PC-9 (cell line): Measurements from ENCODE around the gene PIGO. TPM values are rescaled to one million over a fixed set of nuclear protein-coding genes. Genes with fewer than 3 reads are reported as not detected.

Source experiments
- BruUV-seq: library from RNA; stranded (reverse); fragments of 400-500 nt; replicated peaks from 2 replicates; lab custom pipeline; 2021; lab: Mats Ljungman, UMichigan
- CTCF ChIA-PET: fragments of 300-600 bp; sonication (Branson Sonifier 250); formaldehyde crosslinking; loops from one replicate; lab custom pipeline; 2022; ENCODE audit warnings: antibody characterized with exemption; lab: Charles Lee
- POLR2A ChIA-PET: fragments of 300-600 bp; sonication (Branson Sonifier 250); formaldehyde crosslinking; loops from one replicate; lab custom pipeline; 2022; ENCODE audit warnings: antibody characterized with exemption; ENCODE audit not compliant: unreplicated experiment; lab: Charles Lee
- DNase-seq, 2 experiments: peaks; one replicate each; pipeline versions ENCODE4 v3.0.0 to v3.0.0-alpha.2; 2015 to 2022; ENCODE audit warnings: mixed read lengths in 1 of 2
- H2AFZ ChIP-seq: fragments of 200-600 bp; sonication (generic); 2 replicates; pipeline ENCODE4 v1.8.1; 2017; ENCODE audit warnings: antibody characterized with exemption
- H3F3A ChIP-seq: fragments of 200-600 bp; sonication (generic); 2 replicates; pipeline ENCODE4 v1.8.1; 2017; ENCODE audit warnings: antibody characterized with exemption, mild to moderate bottlenecking, low read depth; ENCODE audit not compliant: insufficient read depth
- H3K27ac ChIP-seq: fragments of 200-600 bp; sonication (generic); 2 replicates; pipeline ENCODE4 v1.6.1; 2016; ENCODE audit warnings: mixed run types
- H3K27me3 ChIP-seq: fragments of 200-600 bp; sonication (generic); 2 replicates; pipeline ENCODE4 v1.6.1; 2016; ENCODE audit warnings: low read depth, mixed run types; ENCODE audit not compliant: insufficient read depth
- H3K36me3 ChIP-seq: fragments of 200-600 bp; sonication (generic); 2 replicates; pipeline ENCODE4 v1.6.1; 2016; ENCODE audit warnings: low read depth, mixed run types
- H3K4me1 ChIP-seq: fragments of 200-600 bp; sonication (generic); replicated peaks from 2 replicates; pipeline ENCODE4 v1.6.1; 2016; ENCODE audit warnings: mixed run types; ENCODE audit not compliant: insufficient read depth
- H3K4me2 ChIP-seq: fragments of 200-600 bp; sonication (generic); 2 replicates; pipeline ENCODE4 v1.6.1; 2017; ENCODE audit warnings: mixed run types
- H3K4me3 ChIP-seq: fragments of 200-600 bp; sonication (generic); 2 replicates; pipeline ENCODE4 v1.6.1; 2016; ENCODE audit warnings: mixed run types
- H3K79me2 ChIP-seq: fragments of 200-600 bp; sonication (generic); 2 replicates; pipeline ENCODE4 v1.6.1; 2017; ENCODE audit warnings: low read depth, mixed run types
- H3K9me2 ChIP-seq: fragments of 200-600 bp; sonication (generic); 2 replicates; pipeline ENCODE4 v1.8.1; 2017; ENCODE audit warnings: mild to moderate bottlenecking; ENCODE audit not compliant: insufficient read depth
- H3K9me3 ChIP-seq: fragments of 200-600 bp; sonication (generic); 2 replicates; pipeline ENCODE4 v1.8.1; 2016; ENCODE audit warnings: low read depth; ENCODE audit not compliant: insufficient read depth
- H4K20me1 ChIP-seq: fragments of 200-600 bp; sonication (generic); 2 replicates; pipeline ENCODE4 v1.8.1; 2017; ENCODE audit not compliant: insufficient read depth
- CTCF ChIP-seq: fragments of 200-600 bp; sonication (generic); conservative IDR thresholded peaks from 2 replicates; pipeline ENCODE4 v1.6.1; 2017; ENCODE audit warnings: mixed run types, antibody characterized with exemption, mild to moderate bottlenecking, moderate library complexity
- EZH2 ChIP-seq: fragments of 200-600 bp; sonication (generic); IDR thresholded peaks from 2 replicates; pipeline ENCODE4 v1.8.0; 2017; ENCODE audit warnings: antibody characterized with exemption, low read depth
- intact Hi-C: fragments of 100-400 bp; cut with micrococcal nuclease; formaldehyde crosslinking; loops from one replicate; pipeline ENCODE4 v1.10.0; 2022; ENCODE audit not compliant: unreplicated experiment
- total RNA-seq: library from RNA; stranded (reverse); gene quantifications from 2 replicates; pipeline ENCODE4 v1.2.3, GENCODE V29; 2021

The PIGO gene
- total RNA-seq, 1 experiment from 2014 or later = 20.3 TPM

- Histone ChIP-seq H2AFZ (no peak overlapping the region), H3K36me3 (no peaks in the 10 kb centered on the region), H3K27ac (no peak overlapping the region), H3K4me2 (peak overlapping the region; percentile 90), H3K9me3 (no peaks in the 10 kb centered on the region), H3K9me2 (no peaks in the 10 kb centered on the region), H3K4me3 (peak overlapping the region; percentile 84; the same call in 1 of the 2 replicates), H3F3A (peaks cover 20% of the 10 kb centered on the region; the same call in 1 of the 2 replicates), H3K27me3 (no peaks in the 10 kb centered on the region), H3K79me2 (peaks cover 18% of the 10 kb centered on the region), H3K4me1 (no peaks in the 10 kb centered on the region), H4K20me1 (no peaks in the 10 kb centered on the region)
- no peak for TF ChIP-seq CTCF
- TF ChIP-seq EZH2 = no peak
- intact Hi-C loops = no loop called here
- BruUV-seq = no TSS peak
- no peak for DNase-seq
- ChIA-PET CTCF (no interaction called here), POLR2A (no interaction called here)
These were observed 18.3 kb downstream of the PIGO start for GRCh38 chr9:35078066-35078465.

- Histone ChIP-seq H3K9me2 (no peaks in the 10 kb centered on the region), H3K9me3 (no peaks in the 10 kb centered on the region), H3K79me2 (peaks cover 18% of the 10 kb centered on the region), H3K27me3 (no peaks in the 10 kb centered on the region), H4K20me1 (no peaks in the 10 kb centered on the region), H3K27ac (no peak overlapping the region), H3K4me2 (no peak overlapping the region), H2AFZ (no peak overlapping the region), H3K36me3 (no peaks in the 10 kb centered on the region), H3F3A (peaks cover 26% of the 10 kb centered on the region), H3K4me3 (no peak overlapping the region), H3K4me1 (no peaks in the 10 kb centered on the region)
- DNase-seq = no peak
- ChIA-PET CTCF (no interaction called here), POLR2A (no interaction called here)
- no TSS peak for BruUV-seq
- no peak for TF ChIP-seq CTCF
- TF ChIP-seq EZH2 = no peak
- intact Hi-C loops = no loop called here
These were observed 19.5 kb downstream of the PIGO start for GRCh38 chr9:35076848-35077247.

GRCh38 chr9:35075358-35075757 lies 21.0 kb downstream of the PIGO start:
- TF ChIP-seq EZH2 = no peak
- no peak for TF ChIP-seq CTCF
- Histone ChIP-seq H3K27ac (no peak overlapping the region), H3K79me2 (peaks cover 33% of the 10 kb centered on the region), H3K9me3 (no peaks in the 10 kb centered on the region), H3K4me2 (no peak overlapping the region), H3K4me3 (no peak overlapping the region), H3K27me3 (no peaks in the 10 kb centered on the region), H3F3A (peaks cover 26% of the 10 kb centered on the region), H2AFZ (no peak overlapping the region), H4K20me1 (peaks cover 13% of the 10 kb centered on the region), H3K9me2 (no peaks in the 10 kb centered on the region), H3K36me3 (no peaks in the 10 kb centered on the region), H3K4me1 (peaks cover 4% of the 10 kb centered on the region)
- BruUV-seq = no TSS peak
- CTCF ChIA-PET = no interaction called here
- intact Hi-C loops = no loop called here
- no peak for DNase-seq
- POLR2A ChIA-PET = no interaction called here
